ENCODE measurements around the gene PTPRD.
A peak's percentile ranks its signal among the peaks of the same experiment; 100 is the strongest.

The PTPRD gene

DNA sequence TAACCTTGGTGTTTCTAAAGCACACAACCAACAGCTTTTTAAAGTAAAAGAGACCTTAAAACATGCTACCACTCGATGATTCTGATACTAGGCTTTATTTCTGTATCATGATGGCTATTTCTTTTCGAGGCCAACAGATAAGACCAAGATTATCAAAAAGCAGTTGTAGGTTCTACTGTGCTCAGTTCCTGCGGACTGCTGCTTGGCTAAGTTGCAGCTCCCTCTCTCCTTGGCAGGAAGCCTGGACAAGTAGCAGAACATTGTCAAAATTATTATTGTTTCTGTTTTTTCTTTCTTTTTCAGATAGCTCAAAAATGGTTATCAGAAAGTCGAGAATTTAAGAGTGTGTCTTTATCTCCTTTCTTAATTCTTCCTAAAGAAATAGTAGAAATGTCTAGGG is 607.6 kb downstream of the PTPRD start:
- DNase-seq (ENCODE audit: insufficient read length, low spot score) (no peak), FAIRE-seq (no peak)
- no peak for TF ChIP-seq CTCF (IDR thresholded peaks at IDR 0.05; ENCODE audit: insufficient read depth, missing control alignments)

DNA sequence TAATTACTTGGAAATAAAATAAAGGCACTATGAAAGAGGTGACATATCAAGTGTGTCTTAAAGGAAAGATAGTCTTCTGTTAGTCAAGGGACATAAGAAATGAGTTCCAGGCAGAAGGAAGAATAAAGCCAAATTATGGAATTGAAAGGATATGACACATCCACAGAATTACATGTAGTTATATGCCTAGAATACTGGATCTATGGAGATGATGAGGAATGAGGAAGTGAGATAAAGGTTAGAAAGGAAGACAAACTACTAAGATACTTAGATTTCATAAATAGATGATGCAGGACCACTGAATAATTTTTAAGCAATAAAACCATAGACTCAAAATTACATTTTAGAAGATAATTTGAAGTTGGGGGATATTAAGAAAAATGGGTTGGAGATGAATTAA is 609.8 kb downstream of the PTPRD start:
- DNase-seq (ENCODE audit: insufficient read length, low spot score): no peak
- TF ChIP-seq CTCF (IDR thresholded peaks at IDR 0.05; ENCODE audit: insufficient read depth, missing control alignments): no peak
- no peak for FAIRE-seq

- no peak for TF ChIP-seq CTCF (IDR thresholded peaks at IDR 0.05; ENCODE audit: insufficient read depth, missing control alignments)
- FAIRE-seq: no peak
- DNase-seq (ENCODE audit: insufficient read length, low spot score): no peak
These were observed 612.1 kb downstream of the PTPRD start for GRCh38 chr9:10000669-10001068.

DNA sequence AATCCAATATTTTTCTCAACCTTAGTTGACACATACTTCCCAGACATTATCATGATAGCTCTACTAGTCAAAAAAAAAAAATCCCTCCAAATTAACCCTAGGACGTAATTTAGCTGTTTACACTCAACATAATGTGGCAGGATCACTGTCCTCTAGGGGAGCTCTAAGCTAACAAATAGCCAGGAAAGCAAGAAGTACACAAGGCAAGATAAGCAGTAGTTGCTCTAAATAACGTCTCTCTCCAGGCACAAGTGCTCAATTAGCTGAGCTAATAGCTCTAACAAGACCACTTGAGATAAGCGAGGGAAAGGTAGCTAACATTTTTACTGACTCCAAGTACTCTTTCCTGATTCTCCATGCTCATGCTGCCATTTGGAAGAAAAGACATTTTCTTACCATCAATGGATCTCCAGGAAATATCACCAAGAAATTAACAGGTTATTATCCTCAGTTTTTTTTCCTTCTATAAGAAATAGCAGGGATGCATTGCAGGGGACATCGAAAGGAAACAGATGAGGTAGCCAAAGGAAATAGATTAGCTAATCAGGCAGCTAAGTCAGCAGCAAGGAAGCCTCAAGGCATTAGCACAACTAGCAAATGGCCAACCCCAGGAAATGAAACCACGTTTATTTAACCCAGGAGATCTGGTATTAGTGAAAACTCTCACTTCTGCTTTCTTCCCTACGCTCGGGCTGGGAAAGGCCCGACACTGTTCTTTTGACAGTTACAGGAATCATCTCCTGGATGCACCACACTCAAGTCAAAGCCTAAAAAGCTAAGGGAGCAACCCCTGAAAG is 614.1 kb downstream of the PTPRD start:
- DNase-seq (ENCODE audit: insufficient read length, low spot score) (no peak), FAIRE-seq (peak; percentile 29)
- peak; percentile 37 for TF ChIP-seq CTCF (IDR thresholded peaks at IDR 0.05; ENCODE audit: insufficient read depth, missing control alignments)

DNA sequence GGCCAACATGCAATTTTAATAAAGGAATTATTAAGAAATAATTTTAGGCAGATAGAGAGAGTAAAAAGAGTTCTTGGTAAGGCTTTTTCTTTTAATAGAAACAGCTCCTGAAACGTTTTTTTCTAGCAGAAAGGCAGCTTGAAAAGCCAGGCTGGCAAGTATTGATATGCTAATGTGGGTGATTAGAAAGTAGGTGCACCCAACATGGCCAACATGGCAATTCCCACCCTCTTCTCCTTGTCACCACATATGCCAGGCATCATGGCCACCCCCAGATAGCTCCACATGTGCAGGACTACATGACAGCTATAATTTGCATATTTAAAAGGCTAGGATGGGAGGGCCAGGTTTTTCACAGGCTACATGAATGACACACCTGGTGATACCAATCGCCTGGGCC is 615.2 kb downstream of the PTPRD start:
- no peak for FAIRE-seq
- no peak for TF ChIP-seq CTCF (IDR thresholded peaks at IDR 0.05; ENCODE audit: insufficient read depth, missing control alignments)
- no peak for DNase-seq (ENCODE audit: insufficient read length, low spot score)

- FAIRE-seq: no peak
- no peak for DNase-seq (ENCODE audit: insufficient read length, low spot score)
These were observed 616.5 kb downstream of the PTPRD start for GRCh38 chr9:9996259-9996658.

More at GRCh38 chr9:9996259-9996658, 616.5 kb downstream of the PTPRD start:
- TF ChIP-seq CTCF (IDR thresholded peaks at IDR 0.05; ENCODE audit: insufficient read depth, missing control alignments): no peak
